Prostate gland (tissue), 2 donors: ENCODE data around the gene SMIM12. TPM values are rescaled to one million over a fixed set of nuclear protein-coding genes. Genes with fewer than 3 reads are reported as not detected.

ENCODE experiments used
- DNase-seq: peaks from one replicate; pipeline ENCODE4 v3.0.0-alpha.2; 2019; ENCODE audit warnings: low spot score
- H3K27ac ChIP-seq, 2 donors: fragments of 200-600 bp; sonication (generic); 2 replicates each; pipeline ENCODE4 v1.5.1; 2017 to 2019
- H3K27me3 ChIP-seq: fragments of 200-600 bp; sonication (generic); replicated peaks from 2 replicates; pipeline ENCODE4 v1.5.1; 2019; ENCODE audit not compliant: insufficient read depth
- H3K36me3 ChIP-seq, 2 donors: fragments of 200-600 bp; sonication (generic); 1 replicate in 1 of 2; 2 replicates in 1 of 2; pipeline versions ENCODE4 v1.5.1 to v1.8.1; 2017 to 2019
- H3K4me1 ChIP-seq: fragments of 200-600 bp; sonication (generic); replicated peaks from 2 replicates; pipeline ENCODE4 v1.5.1; 2019
- H3K4me3 ChIP-seq, 2 donors: fragments of 200-600 bp; sonication (generic); 2 replicates each; pipeline ENCODE4 v1.5.1; 2017 to 2019
- H3K9me3 ChIP-seq: fragments of 200-600 bp; sonication (generic); 2 replicates; pipeline ENCODE4 v1.5.1; 2017
- POLR2A ChIP-seq: fragments of 450-650 bp; IDR thresholded peaks from one replicate; pipeline ENCODE4 v1.6.1; 2016; ENCODE audit warnings: antibody characterized with exemption, mild to moderate bottlenecking
- POLR2AphosphoS5 ChIP-seq: sonication (generic); formaldehyde crosslinking; IDR thresholded peaks from one replicate; pipeline ENCODE4 v1.6.1; 2017; ENCODE audit warnings: antibody characterized with exemption
- WGBS: methylation state at CpG from one replicate; pipeline ENCODE4 v1.1.5; 2018; 5-methylcytosine and 5-hydroxymethylcytosine counted together
- intact Hi-C: fragments of 100-400 bp; cut with DNase I; formaldehyde crosslinking; loops from one replicate; pipeline ENCODE4 v1.14.2; 2022
- total RNA-seq, 2 donors: library from RNA; depleted of rRNA; stranded (reverse); fragments of >200 nt; gene quantifications; one replicate each; pipeline ENCODE4 v1.1.0, GENCODE V29; 2016
- TF ChIP-seq, protein P1 (sequence below), 4 experiments: fragments of 200-600 bp in 2 of 4; fragments of 450-650 bp in 2 of 4; sonication (generic) in 2 of 4; IDR thresholded peaks; 1 replicate in 3 of 4; 2 replicates in 1 of 4; pipeline ENCODE4 v1.5.1; 2016 to 2019; ENCODE audit warnings: antibody characterized with exemption in 4 of 4, mild to moderate bottlenecking in 2 of 4, moderate library complexity in 2 of 4

The SMIM12 gene
- total RNA-seq, 2 donors from 2014 or later, result 10.7 to 29.6 TPM

DNA sequence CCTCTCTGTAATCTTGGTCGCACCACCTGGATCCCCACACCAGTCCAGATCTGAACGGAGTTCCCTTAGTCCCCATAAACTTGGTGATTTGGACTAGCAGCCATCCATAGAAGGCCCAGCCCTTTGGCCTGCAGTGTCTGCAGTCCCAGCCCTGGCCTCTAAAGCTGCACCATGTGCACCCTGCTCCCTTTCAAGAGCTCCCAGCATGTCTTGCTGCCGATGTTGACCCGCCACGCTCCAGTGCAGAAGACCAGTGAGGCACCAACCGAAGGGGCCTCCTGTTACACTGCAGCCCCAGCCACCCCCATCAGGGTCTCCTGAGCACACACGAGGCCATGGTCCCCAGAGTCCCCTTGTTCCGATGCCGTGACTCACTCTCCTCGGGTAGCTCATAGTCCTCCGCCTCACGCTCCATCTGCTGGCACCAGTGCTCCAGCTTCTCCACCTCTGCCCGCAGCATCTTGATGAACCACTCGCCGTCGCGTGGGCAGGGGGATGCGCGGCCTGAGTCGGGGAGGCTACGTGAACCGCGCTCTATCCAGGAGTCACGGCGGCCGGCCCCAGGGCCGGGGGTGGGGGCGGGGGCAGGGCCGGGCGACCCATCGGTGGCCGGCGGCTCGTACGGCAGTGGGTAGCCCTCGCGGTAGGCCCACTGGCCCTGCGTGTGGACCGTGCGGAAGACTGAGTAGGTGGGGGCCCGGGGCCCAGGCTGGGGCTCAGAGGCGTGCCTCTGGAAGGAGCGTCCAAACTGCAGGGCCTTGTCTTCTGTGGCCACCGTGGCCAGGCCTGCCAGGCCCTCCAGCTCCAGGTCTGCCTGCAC lies 8.9 kb upstream of the SMIM12 start:
- intact Hi-C loops, result no loop called here
- WGBS, result 95% methylated on average over 42 of the region's 44 CpGs

DNA sequence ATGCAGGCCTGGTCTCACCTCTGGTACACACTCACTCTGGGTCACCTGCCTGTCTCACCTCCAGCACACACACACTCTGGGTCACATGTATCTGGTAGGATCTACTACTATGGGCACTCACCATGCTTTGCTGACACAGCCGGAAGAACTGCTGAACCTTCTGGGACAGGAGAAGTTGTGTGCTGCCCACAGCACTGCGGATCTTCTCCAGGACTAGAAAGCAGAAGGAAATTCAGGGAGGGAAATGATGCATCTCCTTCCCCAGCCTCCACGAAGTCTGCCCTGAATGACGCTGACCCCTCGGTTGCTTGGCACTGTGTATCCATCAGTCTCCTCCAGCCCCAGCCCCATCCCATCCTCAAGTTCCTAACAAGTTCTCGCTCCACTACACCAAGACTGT lies 7.9 kb upstream of the SMIM12 start:
- no peaks in the 10 kb centered on the region for H3K4me1 ChIP-seq
- H3K9me3 ChIP-seq, result no peaks in the 10 kb centered on the region
- intact Hi-C loops, result no loop called here
- H3K27me3 ChIP-seq, result no peaks in the 10 kb centered on the region
- TF ChIP-seq POLR2AphosphoS5, result no peak
- TF ChIP-seq POLR2A, result no peak
- TF ChIP-seq, protein P1, sequence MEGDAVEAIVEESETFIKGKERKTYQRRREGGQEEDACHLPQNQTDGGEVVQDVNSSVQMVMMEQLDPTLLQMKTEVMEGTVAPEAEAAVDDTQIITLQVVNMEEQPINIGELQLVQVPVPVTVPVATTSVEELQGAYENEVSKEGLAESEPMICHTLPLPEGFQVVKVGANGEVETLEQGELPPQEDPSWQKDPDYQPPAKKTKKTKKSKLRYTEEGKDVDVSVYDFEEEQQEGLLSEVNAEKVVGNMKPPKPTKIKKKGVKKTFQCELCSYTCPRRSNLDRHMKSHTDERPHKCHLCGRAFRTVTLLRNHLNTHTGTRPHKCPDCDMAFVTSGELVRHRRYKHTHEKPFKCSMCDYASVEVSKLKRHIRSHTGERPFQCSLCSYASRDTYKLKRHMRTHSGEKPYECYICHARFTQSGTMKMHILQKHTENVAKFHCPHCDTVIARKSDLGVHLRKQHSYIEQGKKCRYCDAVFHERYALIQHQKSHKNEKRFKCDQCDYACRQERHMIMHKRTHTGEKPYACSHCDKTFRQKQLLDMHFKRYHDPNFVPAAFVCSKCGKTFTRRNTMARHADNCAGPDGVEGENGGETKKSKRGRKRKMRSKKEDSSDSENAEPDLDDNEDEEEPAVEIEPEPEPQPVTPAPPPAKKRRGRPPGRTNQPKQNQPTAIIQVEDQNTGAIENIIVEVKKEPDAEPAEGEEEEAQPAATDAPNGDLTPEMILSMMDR (IDR thresholded peaks at IDR 0.05), result no peak
- no peak overlapping the region for H3K27ac ChIP-seq
- WGBS, result 95% methylated on average over 6 of the region's 6 CpGs
- H3K36me3 ChIP-seq, result no peaks in the 10 kb centered on the region
- H3K4me3 ChIP-seq, result no peak overlapping the region
- DNase-seq, result no peak

More for the DNA sequence above, 8.9 kb upstream of the SMIM12 start:
- Histone ChIP-seq H3K4me3 (no peak overlapping the region), H3K4me1 (no peaks in the 10 kb centered on the region), H3K9me3 (no peaks in the 10 kb centered on the region), H3K36me3 (no peaks in the 10 kb centered on the region), H3K27me3 (peaks cover 2% of the 10 kb centered on the region), H3K27ac (no peak overlapping the region)
- no peak for DNase-seq
- TF ChIP-seq, protein P1 (IDR thresholded peaks at IDR 0.05), result no peak

DNA sequence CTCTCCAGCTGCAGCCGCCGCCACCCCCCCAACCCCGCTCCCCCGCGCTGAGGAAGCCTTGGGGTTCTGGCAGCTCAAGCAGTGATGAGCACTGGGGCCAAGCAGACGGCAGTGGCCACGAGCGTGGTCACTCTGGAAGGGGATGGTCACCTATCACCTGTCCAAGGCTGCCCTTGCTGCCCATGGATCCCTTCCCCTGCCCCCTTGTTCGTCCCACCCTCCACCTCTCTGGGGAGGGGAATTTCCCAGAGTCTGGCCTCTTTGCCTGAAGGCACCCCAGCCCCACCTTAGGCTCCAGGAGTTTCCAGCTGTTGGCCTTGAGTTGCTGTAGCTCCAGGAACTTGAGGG lies 7.2 kb upstream of the SMIM12 start:
- DNase-seq, result no peak
- peak overlapping the region; percentile 71 to 81 for H3K27ac ChIP-seq
- H3K9me3 ChIP-seq, result no peaks in the 10 kb centered on the region
- TF ChIP-seq POLR2AphosphoS5 (no peak), POLR2A (no peak)
- TF ChIP-seq, protein P1 (IDR thresholded peaks at IDR 0.05), result no peak
- intact Hi-C loops, result no loop called here
- peak overlapping the region; percentile 53 to 56 for H3K4me3 ChIP-seq
- no peaks in the 10 kb centered on the region for H3K36me3 ChIP-seq
- no peaks in the 10 kb centered on the region for H3K4me1 ChIP-seq
- no peaks in the 10 kb centered on the region for H3K27me3 ChIP-seq
- WGBS, result 72% methylated on average over 5 of the region's 9 CpGs

DNA sequence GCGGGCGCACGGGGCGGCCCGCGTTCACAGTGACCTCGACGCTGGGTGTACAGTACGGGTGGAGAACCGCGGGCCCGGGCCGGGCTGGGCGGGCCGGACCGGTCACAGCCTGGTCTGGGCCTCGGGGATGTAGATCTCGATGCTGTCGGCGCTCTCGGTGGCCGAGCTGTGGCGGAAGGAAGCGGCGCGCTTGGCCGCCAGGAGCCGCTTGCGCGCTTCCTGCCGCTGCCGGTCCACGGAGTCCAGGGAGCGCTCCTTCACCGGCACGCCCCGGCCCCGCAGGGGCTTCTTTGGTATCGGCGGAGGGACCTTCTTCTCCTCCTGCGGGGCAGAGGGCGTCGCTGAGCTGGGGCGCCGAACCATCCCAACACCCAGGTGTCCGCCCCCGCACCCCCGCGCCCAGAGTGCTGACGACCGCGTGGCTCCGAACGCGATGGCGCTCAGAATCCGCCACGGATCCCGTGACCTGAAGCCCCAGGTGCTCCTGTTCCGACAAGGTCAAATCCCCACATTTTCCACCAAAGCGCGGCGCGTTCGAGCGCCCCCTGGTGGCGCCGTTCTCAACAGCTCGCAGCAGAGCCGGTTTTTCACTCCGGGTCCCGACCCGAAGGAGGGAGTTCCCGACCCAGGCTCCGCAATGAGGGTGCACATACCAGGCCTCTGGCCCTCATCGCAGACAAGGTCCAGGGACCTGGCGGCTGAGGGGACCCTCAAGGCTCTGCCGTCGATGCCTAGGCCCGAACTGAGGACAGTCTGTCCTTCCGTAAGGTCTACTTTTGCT lies 6.6 kb upstream of the SMIM12 start:
- Histone ChIP-seq H3K27ac (peak overlapping the region; percentile 71 to 81), H3K9me3 (no peaks in the 10 kb centered on the region), H3K4me1 (no peaks in the 10 kb centered on the region), H3K4me3 (peak overlapping the region; percentile 53 to 56), H3K36me3 (no peaks in the 10 kb centered on the region), H3K27me3 (no peaks in the 10 kb centered on the region)
- intact Hi-C loops, result no loop called here
- WGBS, result 2% methylated on average over 61 of the region's 81 CpGs
- TF ChIP-seq POLR2A (no peak), POLR2AphosphoS5 (peak; percentile 54)
- TF ChIP-seq, protein P1 (IDR thresholded peaks at IDR 0.05), result peak; percentile 89 to 99 (median 96)
- peak; percentile 65 for DNase-seq
